Caco-2 (cell line): ENCODE results near the gene APLNR. TPM values are rescaled to one million over a fixed set of nuclear protein-coding genes. Genes with fewer than 3 reads are reported as not detected.

Experiments
- BruUV-seq: library from RNA; stranded (reverse); fragments of 400-500 nt; replicated peaks from 2 replicates; lab custom pipeline; 2021; lab: Mats Ljungman, UMichigan
- CTCF ChIA-PET: fragments of 300-600 bp; sonication (Branson Sonifier 250); formaldehyde crosslinking; loops from one replicate; lab custom pipeline; 2022; ENCODE audit warnings: antibody characterized with exemption; lab: Charles Lee
- POLR2A ChIA-PET: fragments of 300-600 bp; sonication (Branson Sonifier 250); formaldehyde crosslinking; loops from one replicate; lab custom pipeline; 2022; ENCODE audit warnings: antibody characterized with exemption; lab: Charles Lee
- DNase-seq, 2 experiments: peaks; one replicate each; pipeline versions ENCODE4 v3.0.0 to v3.0.0-alpha.2; 2020 to 2022
- H3K27me3 ChIP-seq: replicated peaks from 2 replicates; pipeline ENCODE4 v1.6.0; 2011; ENCODE audit warnings: low read length; ENCODE audit not compliant: control insufficient read depth, insufficient read depth
- H3K36me3 ChIP-seq: 2 replicates; pipeline ENCODE4 v1.5.1; 2011; ENCODE audit warnings: low read length; ENCODE audit not compliant: control insufficient read depth, insufficient read depth
- H3K4me1 ChIP-seq: fragments of 250-450 bp; sonication (Bioruptor Pico); 2 replicates; pipeline ENCODE4 v1.5.1; 2020; ENCODE audit warnings: mild to moderate bottlenecking
- H3K4me3 ChIP-seq: 2 replicates; pipeline ENCODE4 v1.5.1; 2011; ENCODE audit warnings: low read depth, mild to moderate bottlenecking, control low read depth, low read length
- H3K9me3 ChIP-seq: fragments of 250-450 bp; sonication (Bioruptor Pico); 2 replicates; pipeline ENCODE4 v1.5.1; 2020; ENCODE audit warnings: mild to moderate bottlenecking, moderate library complexity
- H3K27ac Mint-ChIP-seq: one replicate; pipeline ENCODE4 v1.8.0; 2022; ENCODE audit warnings: mixed read lengths; ENCODE audit not compliant: unreplicated experiment
- H3K27me3 Mint-ChIP-seq: one replicate; pipeline ENCODE4 v1.8.0; 2022; ENCODE audit warnings: mixed read lengths; ENCODE audit not compliant: insufficient read depth, unreplicated experiment
- H3K36me3 Mint-ChIP-seq: one replicate; pipeline ENCODE4 v1.8.0; 2022; ENCODE audit warnings: mild to moderate bottlenecking, mixed read lengths; ENCODE audit not compliant: insufficient read depth, unreplicated experiment
- H3K4me1 Mint-ChIP-seq: one replicate; pipeline ENCODE4 v1.8.0; 2022; ENCODE audit warnings: low read depth, mixed read lengths; ENCODE audit not compliant: unreplicated experiment
- H3K4me3 Mint-ChIP-seq: one replicate; pipeline ENCODE4 v1.8.0; 2022; ENCODE audit warnings: mild to moderate bottlenecking, moderate library complexity, mixed read lengths; ENCODE audit not compliant: unreplicated experiment
- H3K9me3 Mint-ChIP-seq: one replicate; pipeline ENCODE4 v1.8.0; 2022; ENCODE audit warnings: mixed read lengths; ENCODE audit not compliant: unreplicated experiment
- intact Hi-C: fragments of 100-400 bp; cut with micrococcal nuclease; formaldehyde crosslinking; loops from one replicate; pipeline ENCODE4 v1.10.0; 2022; ENCODE audit not compliant: unreplicated experiment
- total RNA-seq: library from RNA; stranded (reverse); gene quantifications from 2 replicates; pipeline ENCODE4 v1.2.3, GENCODE V29; 2022
- TF ChIP-seq, protein P1 (sequence below), 2 experiments: fragments of 200-600 bp in 1 of 2; IDR thresholded peaks; 1 replicate in 1 of 2; 2 replicates in 1 of 2; pipeline versions ENCODE4 v1.5.1 to v1.8.0; 2011 to 2022; ENCODE audit warnings: antibody characterized with exemption in 1 of 2, control low read depth in 1 of 2, inconsistent platforms in 1 of 2, low read depth in 1 of 2, low read length in 1 of 2, mild to moderate bottlenecking in 1 of 2, moderate library complexity in 1 of 2; ENCODE audit not compliant: insufficient read depth in 1 of 2, severe bottlenecking in 1 of 2, unreplicated experiment in 1 of 2

APLNR gene
- total RNA-seq, 1 experiment from 2014 or later = not detected

DNA sequence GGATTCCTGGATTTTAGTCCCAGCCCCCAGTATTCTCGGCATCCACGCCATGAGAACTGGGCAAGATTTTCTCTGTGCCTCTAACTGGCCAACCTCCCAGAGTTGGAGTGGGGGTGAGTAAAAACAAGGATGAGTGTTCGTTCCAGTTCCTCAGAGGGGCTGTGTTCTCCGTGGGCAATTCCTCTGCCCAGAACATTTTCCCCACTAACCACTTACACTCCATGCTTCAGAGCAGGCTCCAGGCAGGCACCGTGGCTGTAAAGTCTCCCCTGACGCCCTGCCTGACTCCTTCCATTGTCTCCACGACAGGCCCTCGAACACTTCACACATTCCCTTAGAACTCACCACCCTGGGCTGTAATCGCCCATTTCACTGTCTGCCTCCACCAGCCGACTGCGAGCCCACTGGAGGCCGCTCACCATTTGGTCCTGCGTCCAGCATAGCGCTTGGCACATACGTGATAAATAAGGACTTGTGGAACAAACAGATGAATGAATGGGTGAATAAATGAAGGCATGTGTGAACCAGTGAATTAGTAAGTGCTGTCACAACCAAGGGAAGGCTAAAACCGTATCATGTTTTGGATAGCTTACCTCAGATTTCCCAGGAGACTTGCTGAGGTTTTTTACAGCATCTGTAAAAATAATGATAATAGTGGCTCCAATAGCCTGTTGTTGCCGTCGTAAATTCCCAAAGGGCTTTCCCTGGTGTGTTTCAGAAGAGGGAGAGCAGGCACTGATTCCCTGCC lies 6.1 kb downstream of the APLNR start:
- Mint-ChIP-seq H3K27me3 (peaks cover 24% of the 10 kb centered on the region), H3K27ac (no peak overlapping the region), H3K36me3 (no peaks in the 10 kb centered on the region), H3K4me1 (peaks cover 8% of the 10 kb centered on the region), H3K4me3 (no peak overlapping the region), H3K9me3 (no peaks in the 10 kb centered on the region)
- Histone ChIP-seq H3K27me3 (0 out of 2 replicates have a peak, but pooled peaks cover 2% of the 10 kb centered on the region), H3K36me3 (no peaks in the 10 kb centered on the region), H3K4me3 (no peak overlapping the region), H3K4me1 (no peaks in the 10 kb centered on the region), H3K9me3 (no peaks in the 10 kb centered on the region)
- intact Hi-C loops = no loop called here
- TF ChIP-seq, protein P1, sequence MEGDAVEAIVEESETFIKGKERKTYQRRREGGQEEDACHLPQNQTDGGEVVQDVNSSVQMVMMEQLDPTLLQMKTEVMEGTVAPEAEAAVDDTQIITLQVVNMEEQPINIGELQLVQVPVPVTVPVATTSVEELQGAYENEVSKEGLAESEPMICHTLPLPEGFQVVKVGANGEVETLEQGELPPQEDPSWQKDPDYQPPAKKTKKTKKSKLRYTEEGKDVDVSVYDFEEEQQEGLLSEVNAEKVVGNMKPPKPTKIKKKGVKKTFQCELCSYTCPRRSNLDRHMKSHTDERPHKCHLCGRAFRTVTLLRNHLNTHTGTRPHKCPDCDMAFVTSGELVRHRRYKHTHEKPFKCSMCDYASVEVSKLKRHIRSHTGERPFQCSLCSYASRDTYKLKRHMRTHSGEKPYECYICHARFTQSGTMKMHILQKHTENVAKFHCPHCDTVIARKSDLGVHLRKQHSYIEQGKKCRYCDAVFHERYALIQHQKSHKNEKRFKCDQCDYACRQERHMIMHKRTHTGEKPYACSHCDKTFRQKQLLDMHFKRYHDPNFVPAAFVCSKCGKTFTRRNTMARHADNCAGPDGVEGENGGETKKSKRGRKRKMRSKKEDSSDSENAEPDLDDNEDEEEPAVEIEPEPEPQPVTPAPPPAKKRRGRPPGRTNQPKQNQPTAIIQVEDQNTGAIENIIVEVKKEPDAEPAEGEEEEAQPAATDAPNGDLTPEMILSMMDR (IDR thresholded peaks at IDR 0.05; ENCODE audit: insufficient read depth in 1 of 2, low read depth in 1 of 2, low read length in 1 of 2, severe bottlenecking in 1 of 2, unreplicated experiment in 1 of 2) = no peak
- DNase-seq = no peak
- ChIA-PET POLR2A (no interaction called here), CTCF (interaction anchor here (1.1 kb wide), 2 partner anchors 18 to 19 kb away, joined by 3 to 5 read pairs; no protein-coding TSS in a partner anchor)
- no TSS peak for BruUV-seq

DNA sequence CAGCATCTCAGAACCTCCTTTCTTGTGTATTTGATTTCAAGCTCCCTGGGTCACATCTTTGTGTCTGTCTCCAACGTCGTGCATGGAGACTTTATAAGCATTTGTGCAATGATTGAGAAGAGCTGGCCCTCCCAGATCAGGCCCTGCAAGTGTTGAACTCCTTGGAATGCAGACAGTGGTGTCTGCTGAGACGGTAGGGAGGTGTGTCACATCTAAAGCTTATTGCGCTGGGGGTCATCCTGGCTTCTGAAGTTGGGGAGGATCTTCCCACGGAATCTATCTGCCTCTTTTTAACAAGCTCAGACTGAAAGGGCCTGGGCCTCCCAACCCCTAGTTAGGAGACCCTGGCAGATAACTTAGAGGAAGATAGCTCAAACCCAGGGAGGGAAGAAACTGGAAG lies 6.7 kb downstream of the APLNR start:
- ChIA-PET POLR2A (no interaction called here), CTCF (interaction anchor here (1.1 kb wide), 2 partner anchors 19 to 20 kb away, joined by 3 to 5 read pairs; no protein-coding TSS in a partner anchor)
- peaks cover 8% of the 10 kb centered on the region for H3K4me1 Mint-ChIP-seq
- Histone ChIP-seq H3K27me3 (0 out of 2 replicates have a peak, but pooled peaks cover 2% of the 10 kb centered on the region), H3K36me3 (no peaks in the 10 kb centered on the region), H3K9me3 (no peaks in the 10 kb centered on the region), H3K4me1 (no peaks in the 10 kb centered on the region), H3K4me3 (no peak overlapping the region)
- TF ChIP-seq, protein P1 (IDR thresholded peaks at IDR 0.05; ENCODE audit: insufficient read depth in 1 of 2, low read depth in 1 of 2, low read length in 1 of 2, severe bottlenecking in 1 of 2, unreplicated experiment in 1 of 2) = no peak
- no peaks in the 10 kb centered on the region for H3K9me3 Mint-ChIP-seq
- no peaks in the 10 kb centered on the region for H3K36me3 Mint-ChIP-seq
- no peak overlapping the region for H3K27ac Mint-ChIP-seq
- no TSS peak for BruUV-seq
- no peak overlapping the region for H3K4me3 Mint-ChIP-seq
- no peak for DNase-seq
- intact Hi-C loops = no loop called here
- H3K27me3 Mint-ChIP-seq = peaks cover 20% of the 10 kb centered on the region

DNA sequence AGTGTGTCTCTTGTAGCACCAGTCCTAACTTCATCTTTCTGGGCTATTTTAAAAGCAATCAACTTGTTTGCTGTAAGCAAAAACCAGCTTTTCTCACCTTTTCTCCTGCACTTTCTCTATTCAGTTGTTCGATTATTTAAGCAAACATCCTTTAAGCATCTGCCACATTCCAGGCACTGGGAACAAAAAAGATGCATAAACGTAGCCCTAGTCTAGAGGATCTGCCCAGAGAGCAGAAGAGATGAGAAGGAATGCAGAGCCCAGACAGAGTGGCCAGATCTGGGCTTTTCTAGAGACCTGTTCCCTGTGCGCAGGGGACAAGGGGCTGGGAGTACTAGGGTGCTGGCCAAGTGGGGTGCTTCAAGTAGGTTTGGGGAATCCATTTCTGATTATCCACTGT lies 8.4 kb downstream of the APLNR start:
- H3K27me3 ChIP-seq = 0 out of 2 replicates have a peak, but pooled peaks cover 2% of the 10 kb centered on the region
- no peak overlapping the region for H3K4me3 Mint-ChIP-seq
- no peak for DNase-seq
- TF ChIP-seq, protein P1 (IDR thresholded peaks at IDR 0.05; ENCODE audit: insufficient read depth in 1 of 2, low read depth in 1 of 2, low read length in 1 of 2, severe bottlenecking in 1 of 2, unreplicated experiment in 1 of 2) = no peak
- intact Hi-C loops = no loop called here
- no peak overlapping the region for H3K4me3 ChIP-seq
- peaks cover 8% of the 10 kb centered on the region for H3K4me1 Mint-ChIP-seq
- no peaks in the 10 kb centered on the region for H3K9me3 Mint-ChIP-seq
- H3K27me3 Mint-ChIP-seq = peaks cover 18% of the 10 kb centered on the region
- no peaks in the 10 kb centered on the region for H3K4me1 ChIP-seq
- no peaks in the 10 kb centered on the region for H3K36me3 ChIP-seq
- H3K9me3 ChIP-seq = no peaks in the 10 kb centered on the region
- H3K27ac Mint-ChIP-seq = no peak overlapping the region
- POLR2A ChIA-PET = no interaction called here
- CTCF ChIA-PET = no interaction called here
- BruUV-seq = no TSS peak
- H3K36me3 Mint-ChIP-seq = no peaks in the 10 kb centered on the region
